ENCODE results near the gene COPRS. TPM values are rescaled to one million over a fixed set of nuclear protein-coding genes. Genes with fewer than 3 reads are reported as not detected.

COPRS gene
- total and polyA plus RNA-seq, 2 donors from 2014 or later = 34.3 to 124 TPM

DNA sequence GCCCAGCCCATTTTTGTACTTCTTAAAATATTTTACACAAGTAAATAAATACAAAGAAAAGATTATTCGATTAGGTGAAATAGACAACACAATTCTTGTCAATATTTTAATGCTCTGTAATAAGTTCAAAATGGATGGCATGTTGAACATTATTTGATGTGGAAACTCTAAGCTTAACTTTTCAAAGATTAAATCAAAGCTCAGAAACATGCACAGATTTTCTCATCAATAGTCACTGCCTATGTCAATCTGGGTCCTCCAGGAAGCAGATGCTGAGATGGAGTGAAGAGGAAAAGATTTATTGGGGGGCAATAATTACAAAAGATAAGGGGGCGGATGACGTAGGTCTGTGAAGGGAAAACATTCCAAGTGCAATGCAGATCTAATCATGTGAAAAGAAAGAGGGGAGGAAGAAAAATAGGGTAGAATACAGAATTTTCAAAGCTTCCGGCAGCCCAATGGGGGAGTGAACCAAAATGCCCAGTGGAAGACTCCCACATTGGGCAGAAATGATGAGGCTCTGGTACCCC is 50.5 kb downstream of the COPRS start:
- H3K27ac ChIP-seq (ENCODE audit: low read depth in 2 of 2, low read length in 2 of 2) = no peak overlapping the region
- H3K9me3 ChIP-seq (ENCODE audit: control insufficient read depth in 2 of 3, insufficient read depth in 1 of 3, low read length in 3 of 3) = no peaks in the 10 kb centered on the region
- no peaks in the 10 kb centered on the region for H3K27me3 ChIP-seq (ENCODE audit: control insufficient read depth, insufficient read depth, low read length)
- H3K4me3 ChIP-seq (ENCODE audit: low read length in 3 of 3) = no peak overlapping the region
- FAIRE-seq (no peak), DNase-seq (peak in 3 of 5 donors; percentile 25 to 40 (median 26))
- TF ChIP-seq, protein P1, sequence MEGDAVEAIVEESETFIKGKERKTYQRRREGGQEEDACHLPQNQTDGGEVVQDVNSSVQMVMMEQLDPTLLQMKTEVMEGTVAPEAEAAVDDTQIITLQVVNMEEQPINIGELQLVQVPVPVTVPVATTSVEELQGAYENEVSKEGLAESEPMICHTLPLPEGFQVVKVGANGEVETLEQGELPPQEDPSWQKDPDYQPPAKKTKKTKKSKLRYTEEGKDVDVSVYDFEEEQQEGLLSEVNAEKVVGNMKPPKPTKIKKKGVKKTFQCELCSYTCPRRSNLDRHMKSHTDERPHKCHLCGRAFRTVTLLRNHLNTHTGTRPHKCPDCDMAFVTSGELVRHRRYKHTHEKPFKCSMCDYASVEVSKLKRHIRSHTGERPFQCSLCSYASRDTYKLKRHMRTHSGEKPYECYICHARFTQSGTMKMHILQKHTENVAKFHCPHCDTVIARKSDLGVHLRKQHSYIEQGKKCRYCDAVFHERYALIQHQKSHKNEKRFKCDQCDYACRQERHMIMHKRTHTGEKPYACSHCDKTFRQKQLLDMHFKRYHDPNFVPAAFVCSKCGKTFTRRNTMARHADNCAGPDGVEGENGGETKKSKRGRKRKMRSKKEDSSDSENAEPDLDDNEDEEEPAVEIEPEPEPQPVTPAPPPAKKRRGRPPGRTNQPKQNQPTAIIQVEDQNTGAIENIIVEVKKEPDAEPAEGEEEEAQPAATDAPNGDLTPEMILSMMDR (IDR thresholded peaks at IDR 0.05; ENCODE audit: borderline replicate concordance, extremely low read depth, insufficient read depth) = no peak
- H3K9ac ChIP-seq (ENCODE audit: low read length in 3 of 3) = no peak overlapping the region
- H3K36me3 ChIP-seq (ENCODE audit: control insufficient read depth in 2 of 3, insufficient read depth in 3 of 3, low read length in 3 of 3) = no peaks in the 10 kb centered on the region
- H3K4me1 ChIP-seq (ENCODE audit: control insufficient read depth in 2 of 3, insufficient read depth in 2 of 3, low read depth in 1 of 3, low read length in 3 of 3) = no peaks in the 10 kb centered on the region
- intact Hi-C loops (cut with DNase I) = no loop called here

GRCh38 chr17:31807846-31808245 is 51.2 kb downstream of the COPRS start:
- TF ChIP-seq, protein P1 (IDR thresholded peaks at IDR 0.05; ENCODE audit: borderline replicate concordance, extremely low read depth, insufficient read depth) = no peak
- Histone ChIP-seq H3K4me3 (ENCODE audit: low read length in 3 of 3) (no peak overlapping the region), H3K9me3 (ENCODE audit: control insufficient read depth in 2 of 3, insufficient read depth in 1 of 3, low read length in 3 of 3) (no peaks in the 10 kb centered on the region), H3K4me1 (ENCODE audit: control insufficient read depth in 2 of 3, insufficient read depth in 2 of 3, low read depth in 1 of 3, low read length in 3 of 3) (no peaks in the 10 kb centered on the region), H3K27me3 (ENCODE audit: control insufficient read depth, insufficient read depth, low read length) (no peaks in the 10 kb centered on the region), H3K27ac (ENCODE audit: low read depth in 2 of 2, low read length in 2 of 2) (no peak overlapping the region), H3K36me3 (ENCODE audit: control insufficient read depth in 2 of 3, insufficient read depth in 3 of 3, low read length in 3 of 3) (no peaks in the 10 kb centered on the region), H3K9ac (ENCODE audit: low read length in 3 of 3) (no peak overlapping the region)
- intact Hi-C loops (cut with DNase I) = no loop called here
- FAIRE-seq = no peak
- no peak for DNase-seq

- TF ChIP-seq, protein P1 (IDR thresholded peaks at IDR 0.05; ENCODE audit: borderline replicate concordance, extremely low read depth, insufficient read depth) = no peak
- Histone ChIP-seq H3K4me3 (ENCODE audit: low read length in 3 of 3) (no peak overlapping the region), H3K9ac (ENCODE audit: low read length in 3 of 3) (no peak overlapping the region), H3K9me3 (ENCODE audit: control insufficient read depth in 2 of 3, insufficient read depth in 1 of 3, low read length in 3 of 3) (no peaks in the 10 kb centered on the region), H3K4me1 (ENCODE audit: control insufficient read depth in 2 of 3, insufficient read depth in 2 of 3, low read depth in 1 of 3, low read length in 3 of 3) (no peaks in the 10 kb centered on the region), H3K27me3 (ENCODE audit: control insufficient read depth, insufficient read depth, low read length) (no peaks in the 10 kb centered on the region), H3K36me3 (ENCODE audit: control insufficient read depth in 2 of 3, insufficient read depth in 3 of 3, low read length in 3 of 3) (no peaks in the 10 kb centered on the region), H3K27ac (ENCODE audit: low read depth in 2 of 2, low read length in 2 of 2) (no peak overlapping the region)
- no peak for DNase-seq
- intact Hi-C loops (cut with DNase I) = no loop called here
- no peak for FAIRE-seq
Observed at GRCh38 chr17:31806921-31807320, 52.1 kb downstream of the COPRS start.
